ENCODE results near the gene ATXN7L3B. TPM values are rescaled to one million over a fixed set of nuclear protein-coding genes. Genes with fewer than 3 reads are reported as not detected.

The ATXN7L3B gene
- total and polyA plus RNA-seq, 9 of the 15 experiments (the other 6 are each of a cell fraction or from before 2014, with no cell fraction given) = 10.3 to 40.5 (median 31.0) TPM

GRCh38 chr12:74552201-74552600, 14.6 kb downstream of the ATXN7L3B start:
- POLR2A ChIA-PET = no interaction called here

GRCh38 chr12:74559728-74560127, 22.1 kb downstream of the ATXN7L3B start:
- in situ Hi-C loops (cut with MboI) (no loop called here), intact Hi-C loops (cut with micrococcal nuclease) (no loop called here)
- H3K79me2 ChIP-seq (ENCODE audit: control insufficient read depth, insufficient read depth, low read length) = no peaks in the 10 kb centered on the region
- no peak overlapping the region for H2AFZ ChIP-seq (ENCODE audit: low read depth, low read length)
- H3K4me3 ChIP-seq = no peak overlapping the region
- CTCF ChIA-PET (ENCODE audit: low intra/inter-chr PET ratio) = no interaction called here
- BruUV-seq (replicated peaks) = no TSS peak
- TF ChIP-seq MECOM (CRISPR knock-in tag; IDR thresholded peaks at IDR 0.05) (no peak), ZNF232 (CRISPR knock-in tag; IDR thresholded peaks at IDR 0.05) (no peak), ADNP (tag; IDR thresholded peaks at IDR 0.05) (no peak), SIN3A (IDR thresholded peaks at IDR 0.05; ENCODE audit: borderline replicate concordance in 2 of 2, control insufficient read depth in 1 of 2, low read depth in 2 of 2, low read length in 2 of 2) (no peak), PTRF (tag; IDR thresholded peaks at IDR 0.05) (no peak)
- POLR2A ChIA-PET = no interaction called here
- ATAC-seq (no peak), FAIRE-seq (no peak), DNase-seq (ENCODE audit: extremely low read depth in 1 of 4, low spot score in 3 of 4) (no peak)
- no peak overlapping the region for H3K9ac ChIP-seq (ENCODE audit: insufficient read depth in 1 of 2, low read depth in 2 of 2, low read length in 2 of 2)
- no peaks in the 10 kb centered on the region for H3K4me1 ChIP-seq (replicated peaks in 1 of 2; ENCODE audit: control insufficient read depth in 2 of 2, insufficient read depth in 2 of 2, low read length in 2 of 2)
- H3K9me3 ChIP-seq (replicated peaks; ENCODE audit: control insufficient read depth, insufficient read depth, low read depth, low read length) = no peaks in the 10 kb centered on the region
- H4K20me1 ChIP-seq (replicated peaks; ENCODE audit: control insufficient read depth, insufficient read depth, low read length) = no peaks in the 10 kb centered on the region
- WGBS (ENCODE audit: insufficient coverage, low coverage, missing lambda C conversion rate) = 0% methylated on average over 2 of the region's 2 CpGs
- no peaks in the 10 kb centered on the region for H3K27me3 ChIP-seq (ENCODE audit: control insufficient read depth in 2 of 2, insufficient read depth in 2 of 2, low read length in 2 of 2)
- H3K9me1 ChIP-seq (ENCODE audit: control insufficient read depth, insufficient read depth, low read length) = no peaks in the 10 kb centered on the region
- no peaks in the 10 kb centered on the region for H3K36me3 ChIP-seq (ENCODE audit: control insufficient read depth, insufficient read depth, low read length)
- H3K27ac ChIP-seq (ENCODE audit: extremely low read depth, low read depth, low read length) = no peak overlapping the region
- H3K4me2 ChIP-seq (ENCODE audit: insufficient read depth, low read length) = no peak overlapping the region

More at GRCh38 chr12:74552201-74552600, 14.6 kb downstream of the ATXN7L3B start:
- Histone ChIP-seq H3K9ac (ENCODE audit: insufficient read depth in 1 of 2, low read depth in 2 of 2, low read length in 2 of 2) (no peak overlapping the region), H3K9me1 (ENCODE audit: control insufficient read depth, insufficient read depth, low read length) (no peaks in the 10 kb centered on the region), H3K36me3 (ENCODE audit: control insufficient read depth, insufficient read depth, low read length) (no peaks in the 10 kb centered on the region), H3K27me3 (ENCODE audit: control insufficient read depth in 2 of 2, insufficient read depth in 2 of 2, low read length in 2 of 2) (no peaks in the 10 kb centered on the region), H3K4me2 (ENCODE audit: insufficient read depth, low read length) (no peak overlapping the region), H3K4me1 (replicated peaks in 1 of 2; ENCODE audit: control insufficient read depth in 2 of 2, insufficient read depth in 2 of 2, low read length in 2 of 2) (no peaks in the 10 kb centered on the region), H2AFZ (ENCODE audit: low read depth, low read length) (no peak overlapping the region), H4K20me1 (replicated peaks; ENCODE audit: control insufficient read depth, insufficient read depth, low read length) (no peaks in the 10 kb centered on the region), H3K79me2 (ENCODE audit: control insufficient read depth, insufficient read depth, low read length) (no peaks in the 10 kb centered on the region), H3K9me3 (replicated peaks; ENCODE audit: control insufficient read depth, insufficient read depth, low read depth, low read length) (no peaks in the 10 kb centered on the region), H3K27ac (ENCODE audit: extremely low read depth, low read depth, low read length) (no peak overlapping the region), H3K4me3 (no peak overlapping the region)
- ATAC-seq (peak; percentile 83), FAIRE-seq (no peak), DNase-seq (ENCODE audit: extremely low read depth in 1 of 4, low spot score in 3 of 4) (peak; percentile 7 to 17 (median 11))
- CTCF ChIA-PET (ENCODE audit: low intra/inter-chr PET ratio) = no interaction called here
- WGBS (ENCODE audit: insufficient coverage, low coverage, missing lambda C conversion rate) = 14% methylated on average over 2 of the region's 2 CpGs
- in situ Hi-C loops (cut with MboI) = no loop called here
- no TSS peak for BruUV-seq (replicated peaks)
- TF ChIP-seq NFE2 (IDR thresholded peaks at IDR 0.05; ENCODE audit: low read depth) = peak; percentile 32; the same call in 1 of the 2 replicates
- no peak for TF ChIP-seq SIN3B (IDR thresholded peaks at IDR 0.05; ENCODE audit: low read depth)
- TF ChIP-seq, protein P1, sequence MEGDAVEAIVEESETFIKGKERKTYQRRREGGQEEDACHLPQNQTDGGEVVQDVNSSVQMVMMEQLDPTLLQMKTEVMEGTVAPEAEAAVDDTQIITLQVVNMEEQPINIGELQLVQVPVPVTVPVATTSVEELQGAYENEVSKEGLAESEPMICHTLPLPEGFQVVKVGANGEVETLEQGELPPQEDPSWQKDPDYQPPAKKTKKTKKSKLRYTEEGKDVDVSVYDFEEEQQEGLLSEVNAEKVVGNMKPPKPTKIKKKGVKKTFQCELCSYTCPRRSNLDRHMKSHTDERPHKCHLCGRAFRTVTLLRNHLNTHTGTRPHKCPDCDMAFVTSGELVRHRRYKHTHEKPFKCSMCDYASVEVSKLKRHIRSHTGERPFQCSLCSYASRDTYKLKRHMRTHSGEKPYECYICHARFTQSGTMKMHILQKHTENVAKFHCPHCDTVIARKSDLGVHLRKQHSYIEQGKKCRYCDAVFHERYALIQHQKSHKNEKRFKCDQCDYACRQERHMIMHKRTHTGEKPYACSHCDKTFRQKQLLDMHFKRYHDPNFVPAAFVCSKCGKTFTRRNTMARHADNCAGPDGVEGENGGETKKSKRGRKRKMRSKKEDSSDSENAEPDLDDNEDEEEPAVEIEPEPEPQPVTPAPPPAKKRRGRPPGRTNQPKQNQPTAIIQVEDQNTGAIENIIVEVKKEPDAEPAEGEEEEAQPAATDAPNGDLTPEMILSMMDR (IDR thresholded peaks at IDR 0.05 in 2 of 3, conservative IDR thresholded peaks at IDR 0.05 in 1 of 3; ENCODE audit: insufficient read depth in 2 of 3, low read depth in 1 of 3, low read length in 3 of 3) = peak in 1 of 3 experiments; percentile 23; a peak in 3 of 6 replicates
- intact Hi-C loops (cut with micrococcal nuclease) = no loop called here
